PC-3 (cell line): ENCODE results near the gene NPHP3. TPM values are rescaled to one million over a fixed set of nuclear protein-coding genes. Genes with fewer than 3 reads are reported as not detected.

Experiments used
- ATAC-seq: fragments of 200-7000 bp; cut with Tn5 transposase; 2 replicates; pipeline ENCODE4 v1.9.1; 2020; ENCODE audit warnings: mild to moderate bottlenecking, moderate library complexity
- BruUV-seq: library from RNA; stranded (reverse); fragments of 400-500 nt; replicated peaks from 2 replicates; lab custom pipeline; 2021; lab: Mats Ljungman, UMichigan
- CTCF ChIA-PET: fragments of 300-600 bp; sonication (Branson Sonifier 250); formaldehyde crosslinking; loops from one replicate; lab custom pipeline; 2022; ENCODE audit warnings: antibody characterized with exemption; lab: Charles Lee
- POLR2A ChIA-PET: fragments of 300-600 bp; sonication (Branson Sonifier 250); formaldehyde crosslinking; loops from one replicate; lab custom pipeline; 2022; ENCODE audit warnings: antibody characterized with exemption; ENCODE audit not compliant: unreplicated experiment; lab: Charles Lee
- DNase-seq: peaks from one replicate; pipeline ENCODE4 v3.0.0-alpha.2; 2015
- H2AFZ ChIP-seq: fragments of 300-600 bp; sonication (generic); 2 replicates; pipeline ENCODE4 v1.6.0; 2016; ENCODE audit warnings: antibody characterized with exemption, low read length
- H3F3A ChIP-seq: fragments of 300-600 bp; sonication (generic); one replicate; pipeline ENCODE4 v1.6.0; 2017; ENCODE audit warnings: antibody characterized with exemption, low read length, control low read depth, mild to moderate bottlenecking; ENCODE audit not compliant: unreplicated experiment
- H3K27ac ChIP-seq: fragments of 300-600 bp; sonication (generic); 2 replicates; pipeline ENCODE4 v1.5.1; 2016; ENCODE audit warnings: mild to moderate bottlenecking, low read length
- H3K27me3 ChIP-seq: fragments of 300-600 bp; sonication (generic); 2 replicates; pipeline ENCODE4 v1.6.1; 2016; ENCODE audit warnings: low read length, mixed read lengths
- H3K36me3 ChIP-seq: fragments of 300-600 bp; sonication (generic); 2 replicates; pipeline ENCODE4 v1.6.1; 2016; ENCODE audit warnings: low read depth, mixed run types, low read length, mixed read lengths
- H3K4me1 ChIP-seq: fragments of 300-600 bp; sonication (generic); 2 replicates; pipeline ENCODE4 v1.5.1; 2016; ENCODE audit warnings: low read length; ENCODE audit not compliant: insufficient read depth
- H3K4me2 ChIP-seq: fragments of 300-600 bp; sonication (generic); 2 replicates; pipeline ENCODE4 v1.6.0; 2016; ENCODE audit warnings: low read length
- H3K4me3 ChIP-seq: fragments of 300-600 bp; sonication (generic); 2 replicates; pipeline ENCODE4 v1.5.1; 2016; ENCODE audit warnings: mild to moderate bottlenecking, low read length, mixed read lengths
- H3K79me2 ChIP-seq: fragments of 300-600 bp; sonication (generic); 2 replicates; pipeline ENCODE4 v1.6.1; 2017; ENCODE audit warnings: low read length, mixed read lengths
- H3K9ac ChIP-seq: fragments of 300-600 bp; sonication (generic); 2 replicates; pipeline ENCODE4 v1.6.0; 2016; ENCODE audit warnings: mild to moderate bottlenecking, low read length
- H3K9me2 ChIP-seq: fragments of 300-600 bp; sonication (generic); replicated peaks from 2 replicates; pipeline ENCODE4 v1.6.1; 2016; ENCODE audit warnings: mixed run types, low read length, mixed read lengths
- H3K9me3 ChIP-seq: fragments of 300-600 bp; sonication (generic); 2 replicates; pipeline ENCODE4 v1.6.1; 2016; ENCODE audit warnings: low read length, mixed read lengths
- H4K20me1 ChIP-seq: fragments of 300-600 bp; sonication (generic); 2 replicates; pipeline ENCODE4 v1.6.1; 2016; ENCODE audit warnings: low read length, mixed read lengths
- EZH2 ChIP-seq: fragments of 300-600 bp; sonication (generic); IDR thresholded peaks from one replicate; pipeline ENCODE4 v1.6.1; 2017; ENCODE audit warnings: antibody characterized with exemption, mild to moderate bottlenecking, low read length; ENCODE audit not compliant: unreplicated experiment
- EZH2phosphoT487 ChIP-seq: fragments of 300-600 bp; sonication (generic); IDR thresholded peaks from 2 replicates; pipeline ENCODE4 v1.6.1; 2018; ENCODE audit warnings: mild to moderate bottlenecking, antibody characterized with exemption, low read length, borderline replicate concordance
- intact Hi-C: fragments of 100-400 bp; cut with micrococcal nuclease; formaldehyde crosslinking; loops from 2 replicates; pipeline ENCODE4 v1.9.0; 2023
- total RNA-seq: library from RNA; depleted of rRNA; stranded (reverse); fragments of >200 nt; gene quantifications from 2 replicates; pipeline ENCODE4 v1.2.3, GENCODE V29; 2014
- TF ChIP-seq, protein P1 (sequence below): fragments of 300-600 bp; sonication (generic); conservative IDR thresholded peaks from 2 replicates; pipeline ENCODE4 v1.5.1; 2017; ENCODE audit warnings: antibody characterized with exemption, low read depth, mild to moderate bottlenecking, low read length

Gene NPHP3
- total RNA-seq, 1 experiment from 2014 or later, result 6.2 TPM

GRCh38 chr3:132721479-132722164, 587 bp downstream of the NPHP3 start:
- POLR2A ChIA-PET, result no interaction called here
- H3K9me3 ChIP-seq, result no peaks in the 10 kb centered on the region
- peaks cover 15% of the 10 kb centered on the region for H3K4me1 ChIP-seq
- H3K4me3 ChIP-seq, result peak overlapping the region; percentile 88
- no peaks in the 10 kb centered on the region for H3K36me3 ChIP-seq
- no peak overlapping the region for H3K27ac ChIP-seq
- H3K4me2 ChIP-seq, result peak overlapping the region; percentile 88
- peaks cover 18% of the 10 kb centered on the region for H3K79me2 ChIP-seq
- DNase-seq, result peak; percentile 40
- H2AFZ ChIP-seq, result peak overlapping the region; percentile 75
- H3F3A ChIP-seq, result no peaks in the 10 kb centered on the region
- H3K9me2 ChIP-seq, result no peaks in the 10 kb centered on the region
- TF ChIP-seq EZH2 (no peak), EZH2phosphoT487 (no peak)
- TF ChIP-seq, protein P1, sequence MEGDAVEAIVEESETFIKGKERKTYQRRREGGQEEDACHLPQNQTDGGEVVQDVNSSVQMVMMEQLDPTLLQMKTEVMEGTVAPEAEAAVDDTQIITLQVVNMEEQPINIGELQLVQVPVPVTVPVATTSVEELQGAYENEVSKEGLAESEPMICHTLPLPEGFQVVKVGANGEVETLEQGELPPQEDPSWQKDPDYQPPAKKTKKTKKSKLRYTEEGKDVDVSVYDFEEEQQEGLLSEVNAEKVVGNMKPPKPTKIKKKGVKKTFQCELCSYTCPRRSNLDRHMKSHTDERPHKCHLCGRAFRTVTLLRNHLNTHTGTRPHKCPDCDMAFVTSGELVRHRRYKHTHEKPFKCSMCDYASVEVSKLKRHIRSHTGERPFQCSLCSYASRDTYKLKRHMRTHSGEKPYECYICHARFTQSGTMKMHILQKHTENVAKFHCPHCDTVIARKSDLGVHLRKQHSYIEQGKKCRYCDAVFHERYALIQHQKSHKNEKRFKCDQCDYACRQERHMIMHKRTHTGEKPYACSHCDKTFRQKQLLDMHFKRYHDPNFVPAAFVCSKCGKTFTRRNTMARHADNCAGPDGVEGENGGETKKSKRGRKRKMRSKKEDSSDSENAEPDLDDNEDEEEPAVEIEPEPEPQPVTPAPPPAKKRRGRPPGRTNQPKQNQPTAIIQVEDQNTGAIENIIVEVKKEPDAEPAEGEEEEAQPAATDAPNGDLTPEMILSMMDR, result no peak
- CTCF ChIA-PET, result no interaction called here
- TSS peak; percentile 55 for BruUV-seq
- peak overlapping the region; percentile 69 for H3K9ac ChIP-seq
- no peaks in the 10 kb centered on the region for H4K20me1 ChIP-seq
- intact Hi-C loops, result loop anchor here (1.0 to 5.0 kb wide), 2 partner anchors 62 to 851 kb away; partner anchors contain the start of genes ACAD11 and CDV3
- peak; percentile 48 for ATAC-seq
- H3K27me3 ChIP-seq, result no peaks in the 10 kb centered on the region

DNA sequence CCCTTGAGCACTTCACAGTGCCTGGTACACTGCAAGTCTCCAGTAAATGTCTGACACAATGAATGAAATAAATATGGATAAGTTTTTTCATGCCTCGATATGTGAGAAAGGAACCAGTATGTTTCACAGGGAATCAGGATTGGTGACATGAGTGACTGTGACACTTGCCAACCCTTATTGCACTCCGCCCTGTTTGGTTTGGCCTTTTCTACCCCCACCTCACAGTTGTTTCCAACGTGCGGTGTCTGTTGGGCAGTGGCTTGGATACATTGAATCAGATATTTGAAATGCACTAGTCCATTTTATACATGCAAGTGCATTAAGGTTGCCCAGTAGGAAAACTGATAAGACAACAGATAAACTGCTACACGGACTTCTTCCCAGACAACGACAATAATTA, 2.0 kb downstream of the NPHP3 start:
- no peaks in the 10 kb centered on the region for H3F3A ChIP-seq
- intact Hi-C loops, result loop anchor here (5.0 kb wide), 1 partner anchor 852 kb away; the partner anchor contains the start of gene CDV3
- peaks cover 15% of the 10 kb centered on the region for H3K4me1 ChIP-seq
- BruUV-seq, result no TSS peak
- no peaks in the 10 kb centered on the region for H3K36me3 ChIP-seq
- ATAC-seq (no peak), DNase-seq (no peak)
- H2AFZ ChIP-seq, result no peak overlapping the region
- ChIA-PET POLR2A (no interaction called here), CTCF (no interaction called here)
- H3K27ac ChIP-seq, result no peak overlapping the region
- no peaks in the 10 kb centered on the region for H4K20me1 ChIP-seq
- no peaks in the 10 kb centered on the region for H3K9me3 ChIP-seq
- H3K27me3 ChIP-seq, result no peaks in the 10 kb centered on the region
- TF ChIP-seq EZH2phosphoT487 (no peak), EZH2 (no peak)
- TF ChIP-seq, protein P1, result no peak
- no peak overlapping the region for H3K9ac ChIP-seq
- no peaks in the 10 kb centered on the region for H3K9me2 ChIP-seq
- peak overlapping the region; percentile 88 for H3K4me2 ChIP-seq
- H3K79me2 ChIP-seq, result peaks cover 18% of the 10 kb centered on the region
- H3K4me3 ChIP-seq, result peak overlapping the region; percentile 88; the same call in 1 of the 2 replicates

GRCh38 chr3:132716372-132716771, 5.8 kb downstream of the NPHP3 start:
- no peaks in the 10 kb centered on the region for H3K27me3 ChIP-seq
- ATAC-seq (no peak), DNase-seq (no peak)
- ChIA-PET POLR2A (no interaction called here), CTCF (no interaction called here)
- H3K4me3 ChIP-seq, result no peak overlapping the region
- no TSS peak for BruUV-seq
- no peaks in the 10 kb centered on the region for H3K9me2 ChIP-seq
- H3K9me3 ChIP-seq, result no peaks in the 10 kb centered on the region
- H4K20me1 ChIP-seq, result no peaks in the 10 kb centered on the region
- H2AFZ ChIP-seq, result no peak overlapping the region
- H3K4me2 ChIP-seq, result no peak overlapping the region
- H3F3A ChIP-seq, result no peaks in the 10 kb centered on the region
- no peak overlapping the region for H3K9ac ChIP-seq
- H3K36me3 ChIP-seq, result no peaks in the 10 kb centered on the region
- H3K79me2 ChIP-seq, result peaks cover 13% of the 10 kb centered on the region
- H3K27ac ChIP-seq, result no peak overlapping the region
- peaks cover 9% of the 10 kb centered on the region for H3K4me1 ChIP-seq
- TF ChIP-seq EZH2phosphoT487 (no peak), EZH2 (no peak)
- TF ChIP-seq, protein P1, result no peak
- intact Hi-C loops, result no loop called here
